22Rv1 (cell line): ENCODE measurements around the gene FGGY.

Experiments
- H3K27ac ChIP-seq: fragments of 450-650 bp; 2 replicates; pipeline ENCODE4 v1.5.1; 2017
- ZFX ChIP-seq: fragments of 450-650 bp; IDR thresholded peaks from 2 replicates; pipeline ENCODE4 v1.6.1; 2017; ENCODE audit warnings: antibody characterized with exemption, borderline replicate concordance
- TF ChIP-seq, protein P1 (sequence below): fragments of 450-650 bp; IDR thresholded peaks from 2 replicates; pipeline ENCODE4 v1.5.1; 2017; ENCODE audit warnings: mild to moderate bottlenecking

Gene FGGY

GRCh38 chr1:59691261-59691660 is 394.4 kb downstream of the FGGY start:
- TF ChIP-seq, protein P1, sequence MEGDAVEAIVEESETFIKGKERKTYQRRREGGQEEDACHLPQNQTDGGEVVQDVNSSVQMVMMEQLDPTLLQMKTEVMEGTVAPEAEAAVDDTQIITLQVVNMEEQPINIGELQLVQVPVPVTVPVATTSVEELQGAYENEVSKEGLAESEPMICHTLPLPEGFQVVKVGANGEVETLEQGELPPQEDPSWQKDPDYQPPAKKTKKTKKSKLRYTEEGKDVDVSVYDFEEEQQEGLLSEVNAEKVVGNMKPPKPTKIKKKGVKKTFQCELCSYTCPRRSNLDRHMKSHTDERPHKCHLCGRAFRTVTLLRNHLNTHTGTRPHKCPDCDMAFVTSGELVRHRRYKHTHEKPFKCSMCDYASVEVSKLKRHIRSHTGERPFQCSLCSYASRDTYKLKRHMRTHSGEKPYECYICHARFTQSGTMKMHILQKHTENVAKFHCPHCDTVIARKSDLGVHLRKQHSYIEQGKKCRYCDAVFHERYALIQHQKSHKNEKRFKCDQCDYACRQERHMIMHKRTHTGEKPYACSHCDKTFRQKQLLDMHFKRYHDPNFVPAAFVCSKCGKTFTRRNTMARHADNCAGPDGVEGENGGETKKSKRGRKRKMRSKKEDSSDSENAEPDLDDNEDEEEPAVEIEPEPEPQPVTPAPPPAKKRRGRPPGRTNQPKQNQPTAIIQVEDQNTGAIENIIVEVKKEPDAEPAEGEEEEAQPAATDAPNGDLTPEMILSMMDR, result no peak
- no peak for TF ChIP-seq ZFX

GRCh38 chr1:59692591-59692990 is 395.7 kb downstream of the FGGY start:
- H3K27ac ChIP-seq, result no peak overlapping the region
- no peak for TF ChIP-seq ZFX
- TF ChIP-seq, protein P1, result no peak

More at GRCh38 chr1:59691261-59691660, 394.4 kb downstream of the FGGY start:
- no peak overlapping the region for H3K27ac ChIP-seq

GRCh38 chr1:59693406-59693805 is 396.5 kb downstream of the FGGY start:
- TF ChIP-seq, protein P1, result no peak
- no peak for TF ChIP-seq ZFX

DNA sequence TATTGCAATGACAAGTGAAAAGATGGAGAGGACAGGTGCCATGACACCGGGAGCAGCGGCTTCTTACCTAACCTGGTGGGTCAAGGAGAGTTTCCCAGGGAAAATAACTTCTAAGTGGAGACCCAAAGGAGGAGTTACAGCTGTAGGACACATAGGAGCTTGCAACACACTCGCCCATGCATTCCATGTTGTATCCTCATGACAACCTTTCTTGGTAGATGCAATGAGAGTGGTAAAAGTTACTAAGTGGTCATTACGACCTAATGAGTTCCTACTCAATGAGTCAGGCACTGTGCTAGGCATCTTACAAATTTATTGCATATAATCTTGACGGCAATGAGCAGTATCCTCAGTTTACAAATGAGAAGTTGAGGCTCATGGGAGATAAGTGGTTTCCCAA is 398.4 kb downstream of the FGGY start:
- TF ChIP-seq, protein P1, result no peak
- no peak for TF ChIP-seq ZFX
- no peak overlapping the region for H3K27ac ChIP-seq

More at GRCh38 chr1:59693406-59693805, 396.5 kb downstream of the FGGY start:
- H3K27ac ChIP-seq, result no peak overlapping the region

- no peak for TF ChIP-seq ZFX
- TF ChIP-seq, protein P1, result no peak
Observed at GRCh38 chr1:59696421-59697115, 399.7 kb downstream of the FGGY start.

GRCh38 chr1:59697150-59697800 is 400.4 kb downstream of the FGGY start:
- no peak overlapping the region for H3K27ac ChIP-seq
- TF ChIP-seq, protein P1, result no peak

More at GRCh38 chr1:59696421-59697115, 399.7 kb downstream of the FGGY start:
- H3K27ac ChIP-seq, result no peak overlapping the region

GRCh38 chr1:59698386-59698785 is 401.5 kb downstream of the FGGY start:
- H3K27ac ChIP-seq, result no peak overlapping the region
- TF ChIP-seq ZFX, result no peak
- TF ChIP-seq, protein P1, result no peak
